Forelimb muscle (tissue), 1 donor: Measurements from ENCODE around the gene AJUBA. TPM values are rescaled to one million over a fixed set of nuclear protein-coding genes. Genes with fewer than 3 reads are reported as not detected.
A peak's percentile ranks its signal among the peaks of the same experiment; 100 is the strongest.
"Not testable (repeated sequence)": the region's sequence is repeated elsewhere in the genome, so short reads cannot be mapped to it uniquely, and the experiment has no call there.

ENCODE experiments used
- DNase-seq: peaks from one replicate; pipeline ENCODE4 v3.0.0-alpha.2; 2013; ENCODE audit warnings: low read depth
- polyA plus RNA-seq: library from polyadenylated mRNA; unstranded; fragments of 120-200 nt; gene quantifications from one replicate; pipeline ENCODE4 v1.2.1, GENCODE V29; 2013; ENCODE audit not compliant: insufficient read length

The AJUBA gene
- 44.8 TPM for polyA plus RNA-seq

DNA sequence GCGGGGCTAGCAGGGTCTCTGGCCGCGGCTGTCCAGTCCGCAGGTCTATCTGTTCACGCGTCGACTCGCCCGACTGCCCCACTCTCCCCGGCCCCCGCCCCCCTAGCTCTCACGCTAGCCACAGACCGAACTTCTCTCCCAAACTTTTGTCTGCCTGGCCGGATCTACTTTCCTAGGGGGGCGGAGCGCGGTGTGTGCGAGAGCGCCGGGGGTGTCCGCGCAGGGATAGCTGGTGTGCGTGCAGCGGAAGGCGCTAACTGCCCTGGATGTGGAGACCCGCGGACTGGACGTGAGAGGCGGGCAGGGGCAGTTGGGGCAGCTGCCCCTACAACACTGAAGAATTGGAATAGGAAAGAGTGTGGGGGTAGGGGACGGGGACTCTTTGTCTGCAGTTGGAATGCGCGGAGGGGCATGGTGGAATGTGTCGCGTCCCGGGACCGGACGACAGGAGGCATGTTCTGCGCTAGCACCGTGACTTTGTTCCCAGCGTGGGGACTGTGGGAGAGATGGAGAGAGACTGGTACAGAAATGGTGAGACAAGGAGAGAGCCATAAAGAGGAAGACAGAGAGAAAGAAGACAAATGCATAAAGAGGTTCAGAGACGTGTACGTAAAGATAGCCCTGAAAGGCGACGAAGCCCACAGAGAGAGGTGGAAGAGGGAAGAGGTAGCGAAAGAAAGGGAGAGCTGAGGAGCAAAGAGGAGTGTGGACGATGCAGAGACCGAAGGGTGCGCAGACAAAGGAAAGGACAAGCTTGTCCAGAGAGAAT, at the start of gene AJUBA:
TSS of gene AJUBA (minus strand) at position 75 of the 769 bp plus-strand sequence. CDS start 285 bp downstream, outside the sequence.
- peak; percentile 63 for DNase-seq

DNA sequence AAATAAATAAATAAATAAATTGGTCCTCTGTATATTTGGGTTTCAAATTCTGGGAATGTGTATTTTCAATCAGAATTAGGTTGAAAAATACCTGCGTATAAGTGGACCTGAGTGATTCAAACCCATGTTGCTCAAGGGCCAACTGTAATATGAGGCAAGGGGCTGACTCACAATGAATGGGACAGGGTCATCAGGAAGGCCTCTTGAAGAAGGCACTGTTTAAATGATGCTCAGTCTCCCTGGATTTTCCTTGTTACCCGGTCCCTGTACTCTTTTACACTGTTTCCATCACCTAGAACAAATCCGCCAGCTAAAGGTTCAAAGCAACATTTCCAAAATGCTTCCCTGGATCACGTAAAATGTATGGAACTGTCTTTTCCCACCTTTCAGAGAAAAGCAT, 48.6 kb upstream of the AJUBA start:
- DNase-seq: no peak

DNA sequence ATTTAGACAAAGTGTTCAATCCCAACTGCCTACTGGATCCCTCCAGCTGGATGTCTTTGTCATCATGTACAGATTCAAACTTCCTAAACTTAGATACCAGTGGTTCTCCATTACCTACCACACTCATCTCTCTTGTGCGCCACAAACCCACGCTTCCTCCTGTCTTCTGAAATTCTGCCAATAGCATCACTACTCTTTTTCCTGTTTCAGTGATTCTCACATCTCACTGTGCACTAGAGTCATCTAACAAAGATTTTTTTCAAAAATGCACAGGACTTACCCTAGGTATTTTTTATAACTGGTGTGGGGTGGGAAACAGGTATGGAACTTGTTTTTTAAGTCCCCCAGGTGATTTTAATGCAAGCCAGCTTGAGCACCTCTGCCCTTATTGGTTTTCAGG, 46.4 kb upstream of the AJUBA start:
- DNase-seq: no peak

DNA sequence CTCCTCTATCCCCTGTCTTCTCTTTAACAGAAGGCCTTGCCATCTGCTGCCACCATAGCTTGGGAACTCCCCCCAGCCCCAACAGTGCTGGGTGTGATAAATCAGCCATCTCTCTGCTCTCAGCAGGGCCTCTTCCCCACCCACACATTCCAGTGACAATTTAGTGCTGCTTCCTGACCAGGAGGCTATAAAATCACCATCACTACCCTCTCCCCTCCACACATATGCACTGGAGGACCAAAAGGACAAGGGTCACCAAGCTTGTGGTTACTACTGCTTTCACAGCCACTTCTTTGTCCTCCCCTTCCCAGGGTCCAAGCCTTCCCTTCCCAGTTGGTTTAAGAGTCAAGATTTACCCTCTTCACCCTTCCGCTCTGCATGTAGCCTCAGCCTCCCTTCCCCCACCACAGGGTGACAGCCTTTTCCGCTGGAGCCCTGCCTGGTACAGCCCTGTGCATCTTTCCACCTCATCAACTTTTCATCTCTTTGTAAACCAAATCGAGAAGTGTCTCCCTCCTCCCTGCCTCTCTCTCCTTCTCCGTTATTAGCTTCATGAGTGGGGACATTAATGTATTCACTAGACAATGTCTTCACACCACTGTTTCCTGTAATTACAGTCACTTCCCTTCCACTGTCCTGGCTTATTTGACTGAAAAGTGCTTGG, 42.9 kb upstream of the AJUBA start:
- no peak for DNase-seq

DNA sequence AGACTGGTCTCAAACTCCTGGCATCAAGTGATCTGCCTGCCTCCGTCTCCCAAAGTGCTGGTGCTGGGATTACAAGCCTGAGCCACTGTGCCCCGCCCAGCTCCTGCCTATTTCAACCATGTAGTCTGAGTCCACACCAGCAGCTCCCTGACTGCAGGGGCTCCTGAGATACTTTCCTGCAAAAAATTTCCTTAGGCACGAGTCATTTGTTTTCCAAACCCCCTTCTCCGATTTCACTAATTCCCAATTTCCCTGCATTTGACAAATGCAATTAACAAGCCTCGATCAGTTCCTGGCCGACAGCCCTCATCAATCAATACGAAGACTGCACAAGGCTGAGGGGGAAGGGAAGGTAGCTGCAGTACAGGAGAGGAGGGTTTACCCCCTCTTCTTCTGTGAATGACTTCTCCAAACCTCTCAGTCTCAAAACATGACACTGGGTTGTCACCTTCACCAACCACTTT, 42.3 kb upstream of the AJUBA start:
- no peak for DNase-seq

DNA sequence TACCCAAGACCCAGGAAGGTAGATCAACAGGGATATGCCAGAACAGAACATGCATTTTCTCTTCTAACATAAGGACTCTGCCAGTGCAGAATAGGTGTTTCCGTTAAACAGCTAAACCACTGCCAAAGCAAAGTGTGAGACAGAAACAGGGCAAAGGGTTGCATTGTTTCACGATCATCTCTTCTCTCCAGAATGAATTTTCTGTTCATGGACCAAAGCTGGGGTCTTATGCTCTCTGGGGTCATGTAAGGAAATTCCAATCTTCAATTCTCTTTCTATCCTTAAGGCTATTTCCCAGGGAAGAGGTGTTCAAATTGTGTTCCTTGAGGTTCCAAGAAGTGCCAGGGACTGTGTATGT, 41.4 kb upstream of the AJUBA start:
- no peak for DNase-seq

DNA sequence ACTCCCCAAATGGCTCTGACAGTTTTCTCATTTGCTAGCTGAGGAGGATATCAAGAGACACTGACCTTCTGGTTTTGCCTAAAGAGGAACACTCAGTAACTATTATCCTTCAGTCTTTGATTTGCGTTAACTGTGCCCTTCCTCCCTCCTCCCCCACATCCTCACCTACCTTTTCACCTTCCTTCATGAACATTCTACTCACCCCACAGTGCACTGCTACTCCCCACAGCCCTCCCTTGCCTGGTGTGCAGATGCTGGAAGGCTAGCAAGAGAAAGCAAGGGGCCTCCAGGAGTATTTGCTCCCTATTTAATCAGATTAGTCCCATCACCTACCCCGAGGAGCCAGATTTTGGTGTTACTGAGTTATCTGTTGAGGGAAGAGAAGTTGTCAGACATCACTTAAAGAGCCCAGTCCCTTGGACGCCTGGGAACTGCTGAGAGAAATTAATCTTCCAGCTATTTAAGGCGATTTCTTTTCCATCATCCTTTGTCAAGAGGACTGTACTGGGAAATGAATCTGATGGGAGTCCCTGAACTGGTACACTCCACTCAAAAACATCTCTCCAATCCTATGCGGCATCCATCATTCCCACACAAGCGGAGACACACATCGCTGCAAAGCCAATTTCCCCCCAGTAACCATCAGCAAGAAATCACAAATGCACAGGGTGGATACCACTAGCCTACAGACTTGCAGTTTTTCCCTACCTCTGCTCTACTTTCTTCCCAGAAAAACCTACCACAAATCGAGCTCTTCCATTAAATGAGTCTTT, 40.9 kb upstream of the AJUBA start:
- DNase-seq: no peak

DNA sequence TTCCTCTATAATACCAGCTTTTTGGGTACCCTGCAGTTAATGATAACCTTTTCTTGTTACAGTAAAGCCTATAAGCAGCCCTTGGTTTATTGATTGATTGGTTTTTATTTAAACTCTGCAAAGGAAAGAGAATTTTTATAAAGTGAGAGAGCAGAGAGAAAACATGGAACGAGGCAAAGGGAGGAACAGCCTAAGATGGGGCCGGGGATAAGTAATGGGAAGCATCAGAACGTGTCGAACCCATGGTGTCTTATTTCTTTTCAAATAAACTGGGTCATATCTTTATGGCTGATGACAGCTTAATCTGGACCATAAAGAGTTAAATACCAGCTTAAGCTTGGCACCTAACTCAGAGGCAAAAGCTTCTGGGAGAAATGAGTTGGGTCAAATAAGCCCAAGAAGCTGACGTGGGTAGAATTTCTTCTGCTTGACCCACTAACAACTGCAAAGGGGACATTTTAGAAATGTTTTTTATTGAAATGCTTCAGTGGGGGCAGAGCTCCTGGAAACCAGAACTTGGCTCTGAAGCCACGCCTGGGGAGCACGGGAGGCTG, 39.6 kb upstream of the AJUBA start:
- no peak for DNase-seq

DNA sequence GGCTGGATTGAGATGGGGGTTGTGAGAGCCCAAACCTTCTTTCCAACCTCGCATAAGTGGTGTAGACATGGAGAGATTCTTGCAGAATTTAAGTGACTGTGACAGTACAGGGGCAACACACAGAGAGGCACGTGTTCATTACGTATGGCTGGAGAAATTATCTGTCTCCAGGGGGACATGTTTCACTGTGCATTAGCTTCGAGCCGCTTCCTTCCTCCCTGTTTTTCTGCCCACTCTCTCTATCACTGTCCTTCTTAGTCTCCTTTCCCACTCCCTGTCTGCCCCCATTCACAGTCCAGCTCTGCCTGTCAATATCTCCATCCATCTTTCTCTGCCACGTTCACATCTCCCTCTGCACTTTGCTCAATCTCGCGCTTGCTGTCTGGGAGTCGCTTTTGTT, 39.1 kb upstream of the AJUBA start:
- no peak for DNase-seq

DNA sequence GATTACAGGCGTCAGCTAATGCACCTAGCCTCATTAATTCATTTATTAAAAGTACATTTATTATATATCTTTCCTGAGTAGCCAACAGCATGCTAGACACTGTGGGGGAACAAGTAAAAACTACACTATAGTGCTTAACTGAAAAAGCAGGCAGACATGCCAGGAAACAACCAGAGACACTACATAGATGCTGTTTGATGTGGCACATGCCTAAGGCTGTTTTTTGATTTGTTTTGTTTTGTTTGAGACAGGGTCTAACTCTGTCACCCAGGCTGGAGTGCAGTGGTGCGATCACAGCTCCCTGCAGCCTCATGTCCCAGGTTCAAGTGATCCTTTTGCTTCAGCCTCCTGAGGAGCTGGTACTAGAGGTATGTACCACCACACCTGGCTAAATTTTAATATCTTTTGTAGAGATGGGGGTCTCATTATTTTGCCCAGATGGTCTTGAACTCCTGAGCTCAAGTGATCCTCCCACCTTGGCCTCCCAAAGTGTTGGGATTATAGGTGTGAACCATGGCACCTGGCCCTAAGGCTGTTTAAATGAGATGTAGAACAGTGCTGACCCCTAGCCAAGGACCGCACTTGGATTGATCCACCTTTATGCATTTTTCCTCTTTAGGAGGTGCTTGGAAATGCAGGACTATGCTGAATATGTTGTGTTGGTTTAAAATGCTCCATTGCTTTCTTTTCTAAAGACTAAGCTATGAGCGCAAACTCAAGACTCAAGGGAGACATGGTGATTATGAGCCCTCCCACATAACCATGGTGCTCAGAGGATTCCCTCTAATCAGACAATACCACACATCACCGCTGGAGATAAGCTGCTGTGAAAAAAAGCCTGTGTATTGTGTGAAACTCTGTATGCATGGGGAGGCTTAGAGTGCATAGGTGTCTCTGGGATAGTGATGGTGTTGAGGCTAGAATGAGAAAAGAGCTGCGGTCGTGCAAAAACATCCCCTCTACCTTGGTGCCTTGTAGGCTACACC, 38.1 kb upstream of the AJUBA start:
- no peak for DNase-seq

DNA sequence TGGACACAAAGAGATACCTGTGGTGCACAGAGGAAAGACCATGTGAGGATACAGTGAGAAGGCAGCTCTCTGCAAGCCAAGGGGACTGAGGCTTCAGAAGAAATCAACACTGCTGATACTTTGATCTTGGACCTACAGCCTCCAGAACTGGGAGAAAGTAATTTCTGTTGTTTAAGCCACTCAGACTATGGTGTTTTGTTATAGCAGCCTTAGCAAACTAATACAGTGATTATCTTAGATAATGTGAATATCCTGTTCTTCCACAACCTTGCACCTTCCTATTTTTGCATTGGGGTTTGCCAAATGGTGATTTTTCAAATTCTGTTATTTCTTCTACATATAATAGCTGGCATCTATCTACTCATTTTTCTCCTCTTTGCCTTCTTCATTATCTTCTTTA, 35.8 kb upstream of the AJUBA start:
- no peak for DNase-seq

DNA sequence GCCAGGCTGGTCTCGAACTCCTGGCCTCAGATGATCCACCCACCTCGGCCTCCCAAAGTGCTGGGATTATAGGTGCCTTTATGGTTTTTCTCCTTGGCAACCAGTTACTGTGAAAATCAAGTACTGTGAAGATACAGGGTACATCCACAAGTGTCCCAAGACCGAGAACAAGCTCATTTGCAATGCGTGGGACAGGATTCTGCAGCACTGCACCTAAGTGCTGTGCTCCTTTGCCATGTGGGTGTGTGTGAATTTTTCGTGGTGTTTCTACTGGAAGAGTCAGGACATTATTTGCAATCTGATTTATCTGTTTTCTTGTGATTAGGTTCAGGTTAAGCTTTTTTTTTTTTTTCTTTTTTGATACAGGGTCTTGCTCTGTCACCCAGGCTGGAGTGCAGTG, 34.7 kb upstream of the AJUBA start:
- no peak for DNase-seq

DNA sequence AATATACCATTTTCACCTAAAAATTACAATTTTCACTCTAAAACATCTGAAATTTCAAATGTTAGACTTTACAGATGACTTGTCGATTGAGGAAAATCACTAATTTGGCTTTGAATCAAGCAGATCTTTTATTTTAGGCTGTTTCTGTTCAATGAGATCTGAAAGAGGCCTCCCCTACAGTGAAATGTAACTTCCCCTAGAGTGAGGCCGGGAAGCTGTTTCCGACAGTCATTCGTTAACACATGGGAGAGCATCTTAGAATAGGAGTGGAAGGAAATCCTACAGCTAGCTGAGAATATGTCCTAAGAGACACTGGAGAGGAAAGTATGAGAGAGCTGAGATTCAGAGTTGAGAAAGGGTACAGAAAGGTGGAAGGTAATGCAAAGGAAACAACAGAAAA, 33.3 kb upstream of the AJUBA start:
- DNase-seq: no peak

DNA sequence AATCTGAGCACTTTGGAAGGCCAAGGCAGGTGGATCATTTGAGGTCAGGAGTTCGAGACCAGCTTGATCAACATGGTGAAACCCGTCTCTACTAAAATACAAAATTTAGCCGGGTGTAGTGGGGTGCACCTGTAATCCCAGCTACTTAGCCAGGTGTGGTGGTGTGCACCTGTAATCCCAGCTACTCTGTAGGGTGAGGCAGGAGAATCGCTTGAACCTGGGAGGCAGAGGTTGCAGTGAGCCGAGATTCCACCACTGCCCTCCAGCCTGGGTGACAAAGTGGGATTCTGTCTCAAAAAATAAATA, 31.4 kb upstream of the AJUBA start:
- DNase-seq: not testable (repeated sequence)

DNA sequence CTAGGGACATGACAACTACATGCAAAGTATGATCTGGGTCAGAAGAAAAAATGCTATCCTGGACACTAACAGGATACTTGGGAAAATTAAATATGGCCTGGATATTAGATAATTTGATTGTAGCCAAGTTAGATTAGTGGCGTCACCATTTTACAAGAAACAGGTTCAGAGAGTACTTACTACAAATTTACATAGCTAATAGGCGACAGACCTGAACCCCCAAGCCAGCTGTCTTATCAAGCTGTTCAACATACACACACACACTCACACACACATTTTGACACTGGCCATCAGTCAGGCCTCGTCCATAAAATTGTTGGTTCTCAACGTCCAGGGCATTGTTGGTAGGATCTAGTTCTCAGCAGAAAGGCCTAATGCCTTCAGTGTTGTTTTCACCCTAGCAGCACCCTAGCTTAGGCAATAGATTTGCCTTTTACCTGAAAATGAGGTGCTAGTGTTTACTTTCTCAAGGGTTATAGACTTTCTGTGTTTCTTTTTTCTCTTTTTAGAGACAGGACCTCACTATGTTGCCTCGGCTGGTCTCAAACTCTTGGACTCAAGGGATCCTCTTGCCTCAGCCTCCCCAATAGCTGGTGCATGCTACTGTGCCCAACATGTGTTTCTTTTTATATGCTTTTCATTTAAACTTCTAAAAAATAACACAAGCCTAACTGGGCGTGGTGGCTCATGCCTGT, 30.9 kb upstream of the AJUBA start:
- no peak for DNase-seq

DNA sequence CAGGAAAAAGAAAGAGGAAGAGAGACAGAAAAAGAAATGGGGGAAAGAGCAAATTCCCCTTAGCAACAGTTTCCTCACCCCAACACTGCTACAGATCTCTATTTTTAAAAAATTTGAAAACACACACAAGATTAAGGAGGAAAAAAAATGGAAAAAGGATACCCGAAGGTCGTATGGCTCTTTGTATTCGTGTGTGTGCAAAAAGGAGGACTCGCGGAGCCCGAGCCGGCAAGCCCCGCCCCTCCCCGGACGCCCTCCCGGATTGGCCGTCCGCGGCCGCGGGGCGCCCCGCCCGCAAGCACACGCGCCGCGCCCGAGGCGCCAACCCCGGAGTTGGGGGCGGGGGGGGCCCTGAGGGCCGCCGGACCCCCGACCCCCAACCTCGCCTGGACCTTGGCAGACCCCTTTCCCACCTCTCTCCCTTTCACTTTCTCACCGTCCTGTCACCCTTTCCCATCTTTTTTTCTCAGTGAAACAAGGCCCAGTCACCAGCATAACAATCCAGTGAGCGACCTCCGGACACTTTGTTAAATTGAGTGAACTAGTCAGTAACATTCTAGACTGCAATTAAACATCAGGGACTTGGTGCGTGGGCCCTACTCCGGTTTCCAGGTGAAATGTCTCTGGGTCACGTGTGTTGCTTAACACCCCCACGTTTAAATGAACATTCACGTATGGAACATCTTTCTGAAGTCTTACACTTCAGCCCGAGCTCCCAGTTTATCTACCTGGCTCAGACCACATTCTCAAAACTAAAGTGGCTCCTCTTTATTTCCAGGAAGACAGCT, 27.8 kb upstream of the AJUBA start, which contains the start of gene C14orf93:
TSS of gene C14orf93 (minus strand) at position 205 of the 788 bp plus-strand sequence. CDS start 11,120 bp downstream, outside the sequence.
- no peak for DNase-seq

DNA sequence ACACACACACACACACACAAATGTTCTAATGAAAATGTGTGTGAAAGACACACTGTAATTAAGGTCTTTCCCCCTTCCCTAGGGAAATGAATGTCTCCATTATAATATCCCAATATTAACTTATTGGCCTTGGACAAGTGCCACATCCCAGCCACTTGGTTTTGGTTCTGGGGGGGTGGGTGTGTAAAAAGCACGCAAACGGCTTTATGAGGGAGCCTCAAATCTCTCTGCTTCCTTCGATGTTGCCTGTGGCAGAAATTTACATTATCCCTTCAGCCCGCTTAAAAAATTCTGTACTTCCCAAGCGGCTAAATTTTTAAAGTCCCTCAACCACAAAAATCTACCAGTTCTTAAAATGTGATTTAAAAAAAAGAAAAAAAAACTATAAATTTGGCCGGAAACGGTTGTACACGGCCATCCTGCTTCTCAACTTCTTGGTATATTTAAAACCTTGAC, 27.2 kb upstream of the AJUBA start:
- no peak for DNase-seq

DNA sequence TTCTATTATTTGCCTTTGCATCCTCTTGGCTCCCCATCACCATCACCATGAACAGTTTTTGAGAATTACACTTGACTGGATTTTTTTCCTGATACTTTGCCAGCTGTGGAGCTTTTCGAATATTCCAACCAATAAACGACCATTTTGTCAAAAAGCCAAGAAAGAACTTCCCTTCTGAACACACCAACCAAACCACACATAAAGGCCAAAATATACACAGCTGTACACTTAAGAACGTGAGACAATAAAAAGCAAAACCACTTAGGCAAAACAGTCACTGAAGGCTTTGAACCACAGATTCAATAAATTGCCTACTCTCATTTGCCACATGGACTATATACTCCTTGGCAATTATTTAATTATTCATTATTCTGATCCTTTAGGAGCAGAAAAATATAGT, 26.5 kb upstream of the AJUBA start:
- DNase-seq: no peak
